Testis (tissue), 3 donors: Measurements from ENCODE around the gene KCNF1. TPM values are rescaled to one million over a fixed set of nuclear protein-coding genes. Genes with fewer than 3 reads are reported as not detected.

ENCODE experiments used
- DNase-seq: peaks from one replicate; pipeline ENCODE4 v3.0.0-alpha.2; 2019
- H3K27ac ChIP-seq, 2 donors: fragments of 200-600 bp; sonication (generic); one replicate each; pipeline ENCODE4 v1.5.1; 2019
- H3K27me3 ChIP-seq: fragments of 200-600 bp; sonication (generic); one replicate; pipeline ENCODE4 v1.5.1; 2019
- H3K36me3 ChIP-seq: fragments of 200-600 bp; sonication (generic); one replicate; pipeline ENCODE4 v1.5.1; 2017; ENCODE audit warnings: low read depth; ENCODE audit errors: missing control alignments
- H3K4me1 ChIP-seq: fragments of 200-600 bp; sonication (generic); one replicate; pipeline ENCODE4 v1.5.1; 2019
- H3K4me3 ChIP-seq, 2 donors: fragments of 200-600 bp; sonication (generic); one replicate each; pipeline ENCODE4 v1.5.1; 2017 to 2019
- H3K9me3 ChIP-seq: fragments of 200-600 bp; sonication (generic); one replicate; pipeline ENCODE4 v1.5.1; 2017
- POLR2A ChIP-seq: fragments of 450-650 bp; IDR thresholded peaks from one replicate; pipeline ENCODE4 v1.6.1; 2017; ENCODE audit warnings: antibody characterized with exemption, mild to moderate bottlenecking, moderate library complexity
- WGBS, 2 donors: methylation state at CpG; one replicate each; pipeline ENCODE4 v1.1.5; 2018; 5-methylcytosine and 5-hydroxymethylcytosine counted together
- intact Hi-C: fragments of 100-400 bp; cut with DNase I; formaldehyde crosslinking; loops from one replicate; pipeline ENCODE4 v1.15.1; 2023; ENCODE audit warnings: low total_unique reads
- polyA plus RNA-seq: library from polyadenylated mRNA; stranded (reverse); fragments of 350-450 nt; fragmentation: Illumina TruSeq; extraction: RNeasy Lipid Tissue Mini Kit (QIAGEN cat#74804); gene quantifications from one replicate; pipeline ENCODE4 v1.2.3, GENCODE V29; 2014; ENCODE audit warnings: low read depth, low replicate concordance; ENCODE audit not compliant: insufficient read depth
- total RNA-seq, 2 donors: library from RNA; depleted of rRNA; stranded (reverse); fragments of >200 nt; gene quantifications; one replicate each; pipeline ENCODE4 v1.2.3, GENCODE V29; 2016
- TF ChIP-seq, protein P1 (sequence below), 3 experiments: fragments of 450-650 bp in 2 of 3; fragments of 200-600 bp in 1 of 3; sonication (generic) in 1 of 3; IDR thresholded peaks; one replicate each; pipeline ENCODE4 v1.5.1; 2016 to 2019; ENCODE audit warnings: antibody characterized with exemption in 3 of 3, mild to moderate bottlenecking in 2 of 3, moderate library complexity in 1 of 3

The KCNF1 gene
- total and polyA plus RNA-seq, 3 donors from 2014 or later: 0.19 to 0.70 (median 0.63) TPM

DNA sequence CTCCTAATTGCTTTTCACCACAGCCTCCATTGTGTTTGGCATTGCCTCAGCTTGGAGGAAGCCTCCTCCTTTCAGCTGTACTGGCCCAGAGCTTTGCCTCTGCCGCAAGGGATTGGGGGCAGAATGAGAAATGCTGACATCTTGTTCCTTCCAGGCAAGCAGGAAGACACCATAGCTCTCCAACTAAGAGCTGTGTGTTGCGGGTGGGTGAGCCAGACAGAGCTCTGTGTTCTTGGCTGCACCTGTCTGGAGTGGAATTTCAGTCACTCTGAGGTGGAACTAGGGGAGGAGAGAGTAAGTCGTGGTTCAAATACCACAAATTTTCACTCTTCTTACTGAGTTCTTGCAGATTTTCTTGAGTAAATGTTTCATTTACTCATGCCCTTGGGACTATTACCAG is 36.6 kb upstream of the KCNF1 start:
- intact Hi-C loops: no loop called here
- no peaks in the 10 kb centered on the region for H3K4me1 ChIP-seq
- no peaks in the 10 kb centered on the region for H3K36me3 ChIP-seq
- TF ChIP-seq, protein P1, sequence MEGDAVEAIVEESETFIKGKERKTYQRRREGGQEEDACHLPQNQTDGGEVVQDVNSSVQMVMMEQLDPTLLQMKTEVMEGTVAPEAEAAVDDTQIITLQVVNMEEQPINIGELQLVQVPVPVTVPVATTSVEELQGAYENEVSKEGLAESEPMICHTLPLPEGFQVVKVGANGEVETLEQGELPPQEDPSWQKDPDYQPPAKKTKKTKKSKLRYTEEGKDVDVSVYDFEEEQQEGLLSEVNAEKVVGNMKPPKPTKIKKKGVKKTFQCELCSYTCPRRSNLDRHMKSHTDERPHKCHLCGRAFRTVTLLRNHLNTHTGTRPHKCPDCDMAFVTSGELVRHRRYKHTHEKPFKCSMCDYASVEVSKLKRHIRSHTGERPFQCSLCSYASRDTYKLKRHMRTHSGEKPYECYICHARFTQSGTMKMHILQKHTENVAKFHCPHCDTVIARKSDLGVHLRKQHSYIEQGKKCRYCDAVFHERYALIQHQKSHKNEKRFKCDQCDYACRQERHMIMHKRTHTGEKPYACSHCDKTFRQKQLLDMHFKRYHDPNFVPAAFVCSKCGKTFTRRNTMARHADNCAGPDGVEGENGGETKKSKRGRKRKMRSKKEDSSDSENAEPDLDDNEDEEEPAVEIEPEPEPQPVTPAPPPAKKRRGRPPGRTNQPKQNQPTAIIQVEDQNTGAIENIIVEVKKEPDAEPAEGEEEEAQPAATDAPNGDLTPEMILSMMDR (IDR thresholded peaks at IDR 0.05): no peak
- TF ChIP-seq POLR2A: no peak
- H3K4me3 ChIP-seq: no peak overlapping the region
- 58 to 61% methylated on average over 3 of the region's 3 CpGs for WGBS, 2 donors
- no peaks in the 10 kb centered on the region for H3K27me3 ChIP-seq
- H3K9me3 ChIP-seq: no peaks in the 10 kb centered on the region
- DNase-seq: no peak
- H3K27ac ChIP-seq: no peak overlapping the region

DNA sequence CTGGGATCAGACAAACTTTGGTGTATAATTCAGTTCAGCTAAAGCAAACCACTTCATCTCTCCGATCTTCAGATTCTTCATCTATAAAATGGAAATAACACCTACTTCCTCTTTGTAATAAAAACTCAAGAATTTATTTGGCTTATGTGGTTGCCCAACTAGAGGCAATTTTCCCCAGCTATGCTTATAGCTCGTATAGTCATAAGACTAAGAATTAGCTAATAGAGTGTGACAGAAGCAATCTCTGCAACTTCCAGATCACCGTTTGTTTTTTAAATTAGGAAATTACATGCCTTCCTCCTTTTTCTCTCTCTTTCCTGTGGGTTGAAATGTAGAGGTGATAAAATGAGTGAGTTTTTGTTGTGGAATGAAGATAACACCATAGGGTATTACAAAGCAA is 35.3 kb upstream of the KCNF1 start:
- Histone ChIP-seq H3K27ac (no peak overlapping the region), H3K4me1 (no peaks in the 10 kb centered on the region), H3K4me3 (no peak overlapping the region), H3K36me3 (no peaks in the 10 kb centered on the region), H3K27me3 (no peaks in the 10 kb centered on the region), H3K9me3 (no peaks in the 10 kb centered on the region)
- intact Hi-C loops: no loop called here
- TF ChIP-seq, protein P1 (IDR thresholded peaks at IDR 0.05): no peak
- TF ChIP-seq POLR2A: no peak
- no peak for DNase-seq
- 64 to 79% methylated on average over 3 of the region's 3 CpGs for WGBS, 2 donors

DNA sequence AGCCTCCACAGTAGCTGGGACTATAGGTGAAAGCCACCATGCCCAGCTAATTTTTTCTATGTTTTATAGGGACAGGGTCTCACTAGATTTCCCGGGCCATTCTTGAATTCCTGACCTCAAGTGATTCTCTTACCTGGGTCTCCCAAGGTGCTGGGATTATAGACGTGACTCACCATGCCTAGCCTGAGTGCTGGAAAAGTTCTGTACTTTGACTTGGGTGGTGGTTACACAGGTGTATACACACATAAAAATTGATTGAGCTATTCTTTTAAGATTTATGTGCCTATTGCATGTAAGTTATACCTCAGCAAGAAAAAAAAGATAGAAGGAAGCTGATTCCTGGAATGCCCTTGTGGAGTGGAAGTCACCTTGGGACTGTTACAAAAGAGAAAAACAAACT is 34.8 kb upstream of the KCNF1 start:
- no peak for DNase-seq
- 83 to 92% methylated on average over 2 of the region's 2 CpGs for WGBS, 2 donors
- H3K9me3 ChIP-seq: no peaks in the 10 kb centered on the region
- H3K4me3 ChIP-seq: no peak overlapping the region
- H3K4me1 ChIP-seq: no peaks in the 10 kb centered on the region
- intact Hi-C loops: no loop called here
- H3K27me3 ChIP-seq: no peaks in the 10 kb centered on the region
- no peak for TF ChIP-seq POLR2A
- TF ChIP-seq, protein P1 (IDR thresholded peaks at IDR 0.05): no peak
- H3K36me3 ChIP-seq: no peaks in the 10 kb centered on the region
- H3K27ac ChIP-seq: no peak overlapping the region

DNA sequence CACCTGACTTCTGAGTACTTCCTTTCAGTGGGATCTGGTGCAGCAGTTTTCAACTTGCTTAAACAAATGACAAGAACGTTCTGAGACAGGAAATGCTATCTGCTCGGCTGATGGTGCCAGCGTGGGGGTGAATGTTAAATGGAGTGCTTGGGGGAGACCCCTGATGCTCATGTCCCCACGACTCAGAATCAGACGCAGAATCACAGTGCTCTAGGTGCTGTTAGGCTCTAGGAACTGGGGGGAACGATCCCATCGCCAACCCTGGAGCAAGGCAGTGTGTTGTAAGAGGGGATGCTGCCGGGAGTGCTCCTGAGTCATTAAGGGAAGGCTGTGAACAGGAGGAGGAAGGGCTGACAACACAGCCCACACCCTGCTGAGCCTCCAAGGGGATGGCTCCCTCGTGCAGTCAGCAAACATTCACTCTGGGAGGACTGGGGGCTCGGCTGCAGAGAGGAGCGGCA is 34.1 kb upstream of the KCNF1 start:
- Histone ChIP-seq H3K27ac (no peak overlapping the region), H3K9me3 (no peaks in the 10 kb centered on the region), H3K27me3 (no peaks in the 10 kb centered on the region), H3K36me3 (no peaks in the 10 kb centered on the region), H3K4me3 (no peak overlapping the region), H3K4me1 (no peaks in the 10 kb centered on the region)
- no peak for TF ChIP-seq POLR2A
- DNase-seq: no peak
- 51 to 56% methylated on average over 11 of the region's 11 CpGs for WGBS, 2 donors
- intact Hi-C loops: no loop called here

DNA sequence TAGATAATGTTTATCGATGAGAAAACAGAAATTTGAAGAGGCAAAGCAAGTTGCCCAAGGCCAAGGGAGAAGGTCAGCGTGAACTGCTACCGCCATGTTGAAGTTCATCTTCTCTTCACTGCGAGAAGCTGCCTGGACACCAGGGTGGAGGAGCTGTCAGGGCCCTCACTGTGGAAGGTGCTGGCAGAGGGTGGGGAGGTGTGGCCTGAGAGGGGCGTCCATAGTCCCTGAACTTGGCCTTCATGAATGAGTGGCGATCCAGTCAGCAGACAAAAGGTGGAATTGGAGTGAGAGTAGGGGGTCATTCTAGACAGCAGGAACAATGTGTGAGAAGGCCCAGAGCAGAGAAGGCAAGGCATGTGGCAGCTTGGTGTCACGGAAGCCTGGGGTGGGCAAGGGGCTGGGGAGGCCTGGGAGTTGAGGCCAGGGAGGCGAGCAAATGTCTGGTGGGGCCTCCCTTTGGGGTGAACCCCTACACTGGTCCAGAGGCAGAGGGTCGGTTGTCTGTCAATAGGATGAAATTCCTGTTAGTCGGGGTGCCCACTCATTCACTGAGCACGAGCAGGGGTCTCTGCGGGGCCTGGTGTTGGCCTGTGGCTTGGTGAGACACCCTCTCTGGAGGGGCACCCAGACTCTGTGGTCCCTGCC is 33.3 kb upstream of the KCNF1 start:
- no peak for DNase-seq
- Histone ChIP-seq H3K4me3 (no peak overlapping the region), H3K27ac (no peak overlapping the region), H3K27me3 (no peaks in the 10 kb centered on the region), H3K4me1 (no peaks in the 10 kb centered on the region), H3K9me3 (no peaks in the 10 kb centered on the region), H3K36me3 (no peaks in the 10 kb centered on the region)
- TF ChIP-seq, protein P1 (IDR thresholded peaks at IDR 0.05): no peak
- no peak for TF ChIP-seq POLR2A
- WGBS, 2 donors: 88 to 90% methylated on average over 12 of the region's 12 CpGs
- intact Hi-C loops: no loop called here
